HepG2 (cell line): Measurements from ENCODE around the gene SLC35A3. TPM values are rescaled to one million over a fixed set of nuclear protein-coding genes. Genes with fewer than 3 reads are reported as not detected.

ENCODE experiments used
- ARNTL ChIP-seq: sonication (generic); formaldehyde crosslinking; IDR thresholded peaks from 2 replicates; pipeline ENCODE4 v1.4.0; 2020; ENCODE audit warnings: mild to moderate bottlenecking, missing genetic modification reagents
- EP300 ChIP-seq, 3 experiments: sonication (generic) in 1 of 3; formaldehyde crosslinking in 1 of 3; IDR thresholded peaks; 2 replicates each; pipeline versions ENCODE4 v1.5.1 to v1.6.1; 2011 to 2020; ENCODE audit warnings: low read depth in 2 of 3, low read length in 2 of 3, borderline replicate concordance in 1 of 3, improper control_type of control experiment in 1 of 3, mild to moderate bottlenecking in 1 of 3, missing genetic modification reagents in 1 of 3, moderate library complexity in 1 of 3
- FOXO1 ChIP-seq: sonication (generic); formaldehyde crosslinking; IDR thresholded peaks from 2 replicates; pipeline ENCODE4 v1.4.0; 2020; ENCODE audit warnings: missing genetic modification reagents
- HNRNPUL1 ChIP-seq: fragments of 200-400 bp; formaldehyde crosslinking; IDR thresholded peaks from 2 replicates; pipeline ENCODE4 v1.6.1; 2017; ENCODE audit warnings: low read depth, mild to moderate bottlenecking, low read length, moderate library complexity
- IKZF1 ChIP-seq: fragments of 450-650 bp; IDR thresholded peaks from 2 replicates; pipeline ENCODE4 v1.7.1; 2016
- IRF2 ChIP-seq: IDR thresholded peaks from 2 replicates; pipeline ENCODE4 v1.6.1; 2018; ENCODE audit warnings: missing genetic modification reagents, missing compliant biosample characterization
- RBAK ChIP-seq: sonication (generic); formaldehyde crosslinking; IDR thresholded peaks from 2 replicates; pipeline ENCODE4 v1.5.1; 2020; ENCODE audit warnings: mild to moderate bottlenecking, missing genetic modification reagents
- RNF2 ChIP-seq: fragments of 450-650 bp; conservative IDR thresholded peaks from 2 replicates; pipeline ENCODE4 v1.6.1; 2016; ENCODE audit warnings: low read depth
- SYNCRIP ChIP-seq: fragments of 200-400 bp; formaldehyde crosslinking; IDR thresholded peaks from 2 replicates; pipeline ENCODE4 v1.6.1; 2018; ENCODE audit warnings: mild to moderate bottlenecking, low read depth, low read length; ENCODE audit not compliant: insufficient read depth
- YEATS4 ChIP-seq: sonication (generic); formaldehyde crosslinking; IDR thresholded peaks from 2 replicates; pipeline ENCODE4 v1.4.0; 2020; ENCODE audit warnings: missing genetic modification reagents, borderline replicate concordance
- ZBTB20 ChIP-seq: sonication (generic); formaldehyde crosslinking; IDR thresholded peaks from 2 replicates; pipeline ENCODE4 v1.8.1; 2023; ENCODE audit warnings: missing genetic modification reagents, low read depth, mild to moderate bottlenecking, borderline replicate concordance
- ZBTB8A ChIP-seq: sonication (generic); formaldehyde crosslinking; IDR thresholded peaks from 2 replicates; pipeline ENCODE4 v1.4.0; 2020; ENCODE audit warnings: mild to moderate bottlenecking, low read depth, missing genetic modification reagents, borderline replicate concordance
- ZFY ChIP-seq: sonication (generic); formaldehyde crosslinking; IDR thresholded peaks from 2 replicates; pipeline ENCODE4 v1.4.0; 2020; ENCODE audit warnings: missing genetic modification reagents
- ZNF550 ChIP-seq: sonication (generic); formaldehyde crosslinking; IDR thresholded peaks from 2 replicates; pipeline ENCODE4 v1.4.0; 2020; ENCODE audit warnings: mild to moderate bottlenecking, missing genetic modification reagents, borderline replicate concordance
- ZNF782 ChIP-seq: sonication (generic); formaldehyde crosslinking; IDR thresholded peaks from 2 replicates; pipeline ENCODE4 v1.4.0; 2020; ENCODE audit warnings: missing genetic modification reagents, mild to moderate bottlenecking, borderline replicate concordance
- polyA plus RNA-seq, 8 experiments: library from polyadenylated mRNA; depleted of rRNA in 3 of 8; stranded (reverse) in 7 of 8; unstranded in 1 of 8; fragments of >200 nt; fragmentation: Illumina TruSeq in 4 of 8; extraction: Trizol in 4 of 8; gene quantifications; 2 replicates each; pipeline versions ENCODE4 v1.2.1 to v1.2.3, GENCODE V29; 2011 to 2016; ENCODE audit warnings: low read depth in 4 of 8, missing spikeins in 1 of 8, mixed read lengths in 1 of 8; ENCODE audit not compliant: insufficient read depth in 1 of 8
- total RNA-seq, 5 experiments: library from RNA; depleted of rRNA; stranded (reverse); fragments of >200 nt; fragmentation: Illumina TruSeq; extraction: Trizol; gene quantifications; 2 replicates each; pipeline ENCODE4 v1.2.3, GENCODE V29; 2016; ENCODE audit warnings: low read depth in 1 of 5
- TF ChIP-seq, protein P1 (sequence below): sonication (generic); formaldehyde crosslinking; IDR thresholded peaks from 2 replicates; pipeline ENCODE4 v1.4.0; 2020; ENCODE audit warnings: missing genetic modification reagents, mild to moderate bottlenecking, borderline replicate concordance
- TF ChIP-seq, protein P2 (sequence below): sonication (generic); formaldehyde crosslinking; IDR thresholded peaks from 2 replicates; pipeline ENCODE4 v1.5.0; 2020; ENCODE audit warnings: missing genetic modification reagents
- TF ChIP-seq, protein P3 (sequence below): sonication (generic); formaldehyde crosslinking; IDR thresholded peaks from 2 replicates; pipeline ENCODE4 v1.5.0; 2020; ENCODE audit warnings: missing genetic modification reagents
- TF ChIP-seq, protein P4 (sequence below): sonication (generic); formaldehyde crosslinking; IDR thresholded peaks from 2 replicates; pipeline ENCODE4 v1.4.0; 2020; ENCODE audit warnings: missing genetic modification reagents
- TF ChIP-seq, protein P5 (sequence below): sonication (generic); formaldehyde crosslinking; conservative IDR thresholded peaks from 2 replicates; pipeline ENCODE4 v1.8.0; 2022; ENCODE audit warnings: missing genetic modification reagents
- TF ChIP-seq, protein P6 (sequence below): sonication (generic); formaldehyde crosslinking; IDR thresholded peaks from 2 replicates; pipeline ENCODE4 v1.5.0; 2020; ENCODE audit warnings: missing genetic modification reagents

Gene SLC35A3
- total and polyA plus RNA-seq, 2 of the 13 experiments (the other 11 are each of a cell fraction or from before 2014, with no cell fraction given): 11.2 to 24.9 TPM

DNA sequence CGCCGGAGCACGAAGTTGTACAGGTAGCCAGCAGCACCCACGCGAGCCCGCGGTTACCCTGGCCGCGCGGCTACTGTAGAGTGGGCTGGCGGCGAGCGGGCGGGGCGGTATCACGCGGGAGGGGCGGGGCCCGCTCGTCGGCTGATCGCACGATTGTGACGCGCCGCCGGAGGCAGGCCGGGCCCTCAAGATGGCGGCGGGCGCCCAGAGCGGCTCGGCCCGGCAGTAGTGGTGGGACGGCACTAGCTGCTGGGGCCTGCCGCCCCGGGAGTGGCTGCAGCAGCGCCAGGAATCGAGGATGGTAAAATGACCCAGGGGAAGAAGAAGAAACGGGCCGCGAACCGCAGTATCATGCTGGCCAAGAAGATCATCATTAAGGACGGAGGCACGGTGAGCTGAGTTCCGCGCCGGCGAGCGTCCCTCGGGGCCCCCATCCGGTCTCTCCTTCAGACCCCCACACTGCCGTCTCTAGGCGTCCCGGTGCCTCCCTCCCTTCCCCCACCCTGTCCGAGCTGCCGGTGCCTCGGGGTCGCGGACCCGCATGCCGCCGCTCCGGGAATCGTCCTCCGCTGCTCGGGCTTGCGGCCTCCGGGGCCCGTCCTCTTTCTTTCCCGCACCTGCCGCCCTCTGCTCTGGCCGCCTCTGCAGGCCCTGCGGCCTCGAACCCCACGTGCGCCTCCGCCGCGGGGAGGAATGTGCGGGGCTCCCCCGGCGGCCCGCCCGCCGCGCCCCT is 68.3 kb downstream of the SLC35A3 start (continued):
- TF ChIP-seq ZNF782 (CRISPR knock-in tag) (no peak), HNRNPUL1 (no peak), YEATS4 (CRISPR knock-in tag) (peak; percentile 84), ZNF550 (CRISPR knock-in tag) (no peak), IRF2 (CRISPR knock-in tag) (peak; percentile 27; the same call in 1 of the 2 replicates), FOXO1 (CRISPR knock-in tag) (0 out of 2 replicates have a peak, but pooled peaks have one; percentile 18), SYNCRIP (no peak), EP300 (IDR thresholded peaks at IDR 0.05; ENCODE audit: low read depth in 2 of 2, low read length in 2 of 2) (peak in 1 of 2 experiments; percentile 6; a peak in 1 of 4 replicates), EP300 (CRISPR knock-in tag; IDR thresholded peaks at IDR 0.05; ENCODE audit: borderline replicate concordance) (no peak), IKZF1 (no peak), ARNTL (no peak), ZBTB20 (CRISPR knock-in tag) (peak; percentile 72), ZBTB8A (CRISPR knock-in tag) (no peak), RBAK (CRISPR knock-in tag) (no peak), ZFY (CRISPR knock-in tag) (peak; percentile 89), RNF2 (no peak)
- TF ChIP-seq, protein P1, sequence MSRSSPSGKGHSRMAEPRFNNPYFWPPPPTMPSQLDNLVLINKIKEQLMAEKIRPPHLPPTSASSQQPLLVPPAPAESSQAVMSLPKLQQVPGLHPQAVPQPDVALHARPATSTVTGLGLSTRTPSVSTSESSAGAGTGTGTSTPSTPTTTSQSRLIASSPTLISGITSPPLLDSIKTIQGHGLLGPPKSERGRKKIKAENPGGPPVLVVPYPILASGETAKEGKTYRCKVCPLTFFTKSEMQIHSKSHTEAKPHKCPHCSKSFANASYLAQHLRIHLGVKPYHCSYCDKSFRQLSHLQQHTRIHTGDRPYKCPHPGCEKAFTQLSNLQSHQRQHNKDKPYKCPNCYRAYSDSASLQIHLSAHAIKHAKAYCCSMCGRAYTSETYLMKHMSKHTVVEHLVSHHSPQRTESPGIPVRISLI (CRISPR knock-in tag): no peak; the same call in 1 of the 2 replicates
- TF ChIP-seq, protein P2, sequence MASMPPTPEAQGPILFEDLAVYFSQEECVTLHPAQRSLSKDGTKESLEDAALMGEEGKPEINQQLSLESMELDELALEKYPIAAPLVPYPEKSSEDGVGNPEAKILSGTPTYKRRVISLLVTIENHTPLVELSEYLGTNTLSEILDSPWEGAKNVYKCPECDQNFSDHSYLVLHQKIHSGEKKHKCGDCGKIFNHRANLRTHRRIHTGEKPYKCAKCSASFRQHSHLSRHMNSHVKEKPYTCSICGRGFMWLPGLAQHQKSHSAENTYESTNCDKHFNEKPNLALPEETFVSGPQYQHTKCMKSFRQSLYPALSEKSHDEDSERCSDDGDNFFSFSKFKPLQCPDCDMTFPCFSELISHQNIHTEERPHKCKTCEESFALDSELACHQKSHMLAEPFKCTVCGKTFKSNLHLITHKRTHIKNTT (CRISPR knock-in tag): no peak
- TF ChIP-seq, protein P3, sequence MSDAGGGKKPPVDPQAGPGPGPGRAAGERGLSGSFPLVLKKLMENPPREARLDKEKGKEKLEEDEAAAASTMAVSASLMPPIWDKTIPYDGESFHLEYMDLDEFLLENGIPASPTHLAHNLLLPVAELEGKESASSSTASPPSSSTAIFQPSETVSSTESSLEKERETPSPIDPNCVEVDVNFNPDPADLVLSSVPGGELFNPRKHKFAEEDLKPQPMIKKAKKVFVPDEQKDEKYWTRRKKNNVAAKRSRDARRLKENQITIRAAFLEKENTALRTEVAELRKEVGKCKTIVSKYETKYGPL: 0 out of 2 replicates have a peak, but pooled peaks have one; percentile 12
- TF ChIP-seq, protein P4, sequence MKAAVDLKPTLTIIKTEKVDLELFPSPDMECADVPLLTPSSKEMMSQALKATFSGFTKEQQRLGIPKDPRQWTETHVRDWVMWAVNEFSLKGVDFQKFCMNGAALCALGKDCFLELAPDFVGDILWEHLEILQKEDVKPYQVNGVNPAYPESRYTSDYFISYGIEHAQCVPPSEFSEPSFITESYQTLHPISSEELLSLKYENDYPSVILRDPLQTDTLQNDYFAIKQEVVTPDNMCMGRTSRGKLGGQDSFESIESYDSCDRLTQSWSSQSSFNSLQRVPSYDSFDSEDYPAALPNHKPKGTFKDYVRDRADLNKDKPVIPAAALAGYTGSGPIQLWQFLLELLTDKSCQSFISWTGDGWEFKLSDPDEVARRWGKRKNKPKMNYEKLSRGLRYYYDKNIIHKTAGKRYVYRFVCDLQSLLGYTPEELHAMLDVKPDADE: 0 out of 2 replicates have a peak, but pooled peaks have one; percentile 66
- TF ChIP-seq, protein P5, sequence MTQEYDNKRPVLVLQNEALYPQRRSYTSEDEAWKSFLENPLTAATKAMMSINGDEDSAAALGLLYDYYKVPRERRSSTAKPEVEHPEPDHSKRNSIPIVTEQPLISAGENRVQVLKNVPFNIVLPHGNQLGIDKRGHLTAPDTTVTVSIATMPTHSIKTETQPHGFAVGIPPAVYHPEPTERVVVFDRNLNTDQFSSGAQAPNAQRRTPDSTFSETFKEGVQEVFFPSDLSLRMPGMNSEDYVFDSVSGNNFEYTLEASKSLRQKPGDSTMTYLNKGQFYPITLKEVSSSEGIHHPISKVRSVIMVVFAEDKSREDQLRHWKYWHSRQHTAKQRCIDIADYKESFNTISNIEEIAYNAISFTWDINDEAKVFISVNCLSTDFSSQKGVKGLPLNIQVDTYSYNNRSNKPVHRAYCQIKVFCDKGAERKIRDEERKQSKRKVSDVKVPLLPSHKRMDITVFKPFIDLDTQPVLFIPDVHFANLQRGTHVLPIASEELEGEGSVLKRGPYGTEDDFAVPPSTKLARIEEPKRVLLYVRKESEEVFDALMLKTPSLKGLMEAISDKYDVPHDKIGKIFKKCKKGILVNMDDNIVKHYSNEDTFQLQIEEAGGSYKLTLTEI (CRISPR knock-in tag): no peak
- TF ChIP-seq, protein P6, sequence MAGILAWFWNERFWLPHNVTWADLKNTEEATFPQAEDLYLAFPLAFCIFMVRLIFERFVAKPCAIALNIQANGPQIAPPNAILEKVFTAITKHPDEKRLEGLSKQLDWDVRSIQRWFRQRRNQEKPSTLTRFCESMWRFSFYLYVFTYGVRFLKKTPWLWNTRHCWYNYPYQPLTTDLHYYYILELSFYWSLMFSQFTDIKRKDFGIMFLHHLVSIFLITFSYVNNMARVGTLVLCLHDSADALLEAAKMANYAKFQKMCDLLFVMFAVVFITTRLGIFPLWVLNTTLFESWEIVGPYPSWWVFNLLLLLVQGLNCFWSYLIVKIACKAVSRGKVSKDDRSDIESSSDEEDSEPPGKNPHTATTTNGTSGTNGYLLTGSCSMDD (CRISPR knock-in tag): no peak
